BE2C (cell line): Measurements from ENCODE around the gene RPP25.

ENCODE experiments used
- DNase-seq: peaks from one replicate; pipeline ENCODE4 v3.0.0-alpha.2; 2020
- H3K27me3 ChIP-seq: fragments of 250-450 bp; sonication (Bioruptor Pico); 2 replicates; pipeline ENCODE4 v1.5.1; 2020; ENCODE audit warnings: mild to moderate bottlenecking
- H3K36me3 ChIP-seq: fragments of 250-450 bp; sonication (Bioruptor Pico); 2 replicates; pipeline ENCODE4 v1.5.1; 2020; ENCODE audit warnings: mild to moderate bottlenecking
- H3K4me1 ChIP-seq: fragments of 250-450 bp; sonication (Bioruptor Pico); 2 replicates; pipeline ENCODE4 v1.5.1; 2020
- H3K4me3 ChIP-seq: 2 replicates; pipeline ENCODE4 v1.5.1; 2011; ENCODE audit warnings: low read depth, low read length
- H3K9me3 ChIP-seq: fragments of 250-450 bp; sonication (Bioruptor Pico); 2 replicates; pipeline ENCODE4 v1.5.1; 2020
- TF ChIP-seq, protein P1 (sequence below): IDR thresholded peaks from 2 replicates; pipeline ENCODE4 v1.5.1; 2012; ENCODE audit warnings: mild to moderate bottlenecking, low read depth, low read length

Gene RPP25

DNA sequence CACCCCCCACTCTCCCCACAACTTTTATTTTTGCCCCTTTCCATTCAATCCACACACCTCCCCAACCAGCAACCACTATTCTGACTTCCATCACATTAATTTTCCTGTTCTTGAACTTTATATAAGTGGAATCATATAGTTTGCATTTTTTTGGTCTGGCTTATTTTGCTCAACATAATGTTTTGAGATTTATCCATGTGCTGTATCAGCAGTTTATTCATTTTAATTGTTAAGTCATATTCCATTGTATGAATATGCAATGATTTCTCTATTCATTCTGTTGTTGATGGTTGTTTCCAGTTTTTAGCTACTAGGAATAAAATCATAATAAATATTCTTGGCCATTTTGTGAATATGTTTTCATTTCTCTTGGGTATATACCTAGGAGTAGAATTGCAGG lies 33.0 kb upstream of the RPP25 start:
- no peaks in the 10 kb centered on the region for H3K27me3 ChIP-seq
- H3K36me3 ChIP-seq, result no peaks in the 10 kb centered on the region
- H3K9me3 ChIP-seq, result no peaks in the 10 kb centered on the region
- no peak overlapping the region for H3K4me3 ChIP-seq
- TF ChIP-seq, protein P1, sequence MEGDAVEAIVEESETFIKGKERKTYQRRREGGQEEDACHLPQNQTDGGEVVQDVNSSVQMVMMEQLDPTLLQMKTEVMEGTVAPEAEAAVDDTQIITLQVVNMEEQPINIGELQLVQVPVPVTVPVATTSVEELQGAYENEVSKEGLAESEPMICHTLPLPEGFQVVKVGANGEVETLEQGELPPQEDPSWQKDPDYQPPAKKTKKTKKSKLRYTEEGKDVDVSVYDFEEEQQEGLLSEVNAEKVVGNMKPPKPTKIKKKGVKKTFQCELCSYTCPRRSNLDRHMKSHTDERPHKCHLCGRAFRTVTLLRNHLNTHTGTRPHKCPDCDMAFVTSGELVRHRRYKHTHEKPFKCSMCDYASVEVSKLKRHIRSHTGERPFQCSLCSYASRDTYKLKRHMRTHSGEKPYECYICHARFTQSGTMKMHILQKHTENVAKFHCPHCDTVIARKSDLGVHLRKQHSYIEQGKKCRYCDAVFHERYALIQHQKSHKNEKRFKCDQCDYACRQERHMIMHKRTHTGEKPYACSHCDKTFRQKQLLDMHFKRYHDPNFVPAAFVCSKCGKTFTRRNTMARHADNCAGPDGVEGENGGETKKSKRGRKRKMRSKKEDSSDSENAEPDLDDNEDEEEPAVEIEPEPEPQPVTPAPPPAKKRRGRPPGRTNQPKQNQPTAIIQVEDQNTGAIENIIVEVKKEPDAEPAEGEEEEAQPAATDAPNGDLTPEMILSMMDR, result no peak
- peaks cover 9% of the 10 kb centered on the region for H3K4me1 ChIP-seq
- DNase-seq, result no peak

DNA sequence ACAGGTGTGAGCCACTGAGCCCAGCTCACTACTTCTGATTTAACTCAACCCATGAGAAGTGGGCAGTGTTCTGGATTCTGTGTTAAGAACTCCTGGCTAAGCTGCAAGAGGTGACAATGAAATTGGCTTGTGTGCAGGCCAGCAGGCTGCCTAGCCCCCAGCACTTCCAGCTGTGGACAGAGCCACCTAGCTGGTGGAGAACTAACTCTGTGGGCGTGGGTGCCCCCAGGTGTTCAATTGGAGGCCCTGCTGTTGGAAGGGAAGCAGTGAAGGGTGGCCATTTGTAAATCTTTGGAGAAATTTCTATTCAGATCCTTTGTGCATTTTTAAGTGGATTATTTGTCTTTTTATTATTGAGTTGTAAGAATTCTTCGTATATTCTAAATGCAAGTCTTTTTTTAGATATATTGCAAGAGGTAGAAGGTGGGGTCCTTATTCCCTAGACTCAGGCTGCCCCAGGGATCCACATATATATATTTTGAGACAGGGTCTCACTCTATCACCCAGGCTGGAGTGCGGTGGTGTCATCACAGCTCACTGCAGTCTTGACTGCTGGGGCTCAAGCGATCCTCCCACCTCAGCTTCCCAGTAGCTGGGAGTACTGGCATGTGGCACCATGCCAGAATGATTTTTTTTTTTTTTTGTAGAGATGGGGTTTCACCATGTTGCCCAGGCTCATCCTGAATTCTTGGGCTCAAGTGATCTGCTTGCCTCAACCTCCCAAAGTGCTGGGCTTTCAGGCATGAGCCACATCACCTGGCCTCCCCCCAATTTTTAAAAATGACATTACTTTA lies 31.6 kb upstream of the RPP25 start:
- Histone ChIP-seq H3K4me3 (no peak overlapping the region), H3K4me1 (peaks cover 13% of the 10 kb centered on the region), H3K27me3 (no peaks in the 10 kb centered on the region), H3K36me3 (no peaks in the 10 kb centered on the region), H3K9me3 (no peaks in the 10 kb centered on the region)
- peak; percentile 83 for DNase-seq
- TF ChIP-seq, protein P1, result peak; percentile 87

DNA sequence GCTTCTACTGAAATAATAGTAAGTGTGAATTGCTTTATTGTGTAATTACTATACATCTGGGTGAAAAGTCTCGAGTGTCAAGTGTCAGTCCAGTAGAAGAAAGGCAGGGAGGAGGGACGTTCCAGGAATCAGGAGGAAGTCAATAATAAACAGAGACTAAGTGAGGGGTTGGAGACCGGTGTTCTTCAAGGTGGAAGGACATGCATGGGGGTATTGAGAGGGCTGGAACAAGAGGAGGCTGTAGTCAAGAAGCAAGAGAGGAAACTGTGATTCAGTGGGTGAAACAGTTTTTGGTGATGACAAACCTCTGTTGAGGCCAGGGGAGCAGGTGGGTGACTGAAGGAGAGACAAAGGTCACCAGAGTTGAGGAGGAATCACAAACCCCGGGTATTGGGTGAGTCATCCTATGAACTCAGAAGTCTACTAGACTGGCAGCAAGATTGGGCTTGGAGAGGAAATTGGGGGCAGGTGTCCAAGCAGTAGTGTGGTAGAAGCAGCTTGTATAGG lies 27.2 kb upstream of the RPP25 start:
- no peak for DNase-seq
- no peak overlapping the region for H3K4me3 ChIP-seq
- no peaks in the 10 kb centered on the region for H3K27me3 ChIP-seq
- TF ChIP-seq, protein P1, result no peak
- peaks cover 9% of the 10 kb centered on the region; the same call in 1 of the 2 replicates for H3K4me1 ChIP-seq
- no peaks in the 10 kb centered on the region for H3K9me3 ChIP-seq
- H3K36me3 ChIP-seq, result no peaks in the 10 kb centered on the region

DNA sequence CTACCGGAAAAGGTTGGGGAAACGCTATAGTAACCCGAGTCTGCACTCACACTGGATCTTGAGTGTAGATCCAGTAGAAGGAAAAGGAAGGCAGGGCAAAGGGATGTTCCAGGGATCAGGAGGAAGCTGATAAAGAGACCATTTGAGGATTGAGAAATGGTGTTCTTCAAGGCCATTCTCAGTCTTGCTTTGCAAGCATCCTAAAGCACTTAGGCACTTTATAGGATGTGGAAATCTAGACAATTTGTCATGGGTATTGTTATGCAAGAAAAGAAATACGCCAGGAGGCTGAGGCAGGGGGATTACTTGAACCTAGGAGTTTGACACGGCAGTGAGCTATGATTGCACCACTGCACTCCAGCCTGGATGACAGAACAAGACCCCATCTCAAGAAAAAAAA lies 25.6 kb upstream of the RPP25 start:
- TF ChIP-seq, protein P1, result no peak
- peaks cover 23% of the 10 kb centered on the region for H3K4me1 ChIP-seq
- H3K4me3 ChIP-seq, result no peak overlapping the region
- H3K9me3 ChIP-seq, result no peaks in the 10 kb centered on the region
- no peaks in the 10 kb centered on the region for H3K36me3 ChIP-seq
- H3K27me3 ChIP-seq, result no peaks in the 10 kb centered on the region
- DNase-seq, result no peak

DNA sequence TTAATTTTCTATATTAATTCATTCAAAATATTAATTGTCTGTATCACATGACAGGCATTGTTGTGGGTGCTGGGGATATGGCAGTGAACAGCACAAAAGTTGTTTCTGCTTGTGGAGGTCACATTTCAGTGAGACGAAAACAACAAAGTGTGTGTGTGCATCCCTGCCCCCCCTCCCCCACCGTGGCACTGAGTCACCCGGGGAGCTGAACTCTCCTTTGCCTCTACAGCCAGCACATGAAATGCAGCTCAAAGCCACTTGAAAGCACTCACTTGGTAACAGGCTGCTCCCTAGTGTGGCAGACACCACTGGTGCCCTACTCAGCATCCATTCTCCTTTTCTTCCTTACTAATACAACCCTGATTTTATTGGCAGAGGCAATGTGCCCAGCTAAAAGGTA lies 21.9 kb upstream of the RPP25 start:
- no peaks in the 10 kb centered on the region for H3K36me3 ChIP-seq
- TF ChIP-seq, protein P1, result no peak
- H3K4me3 ChIP-seq, result no peak overlapping the region
- H3K9me3 ChIP-seq, result no peaks in the 10 kb centered on the region
- peaks cover 19% of the 10 kb centered on the region for H3K4me1 ChIP-seq
- H3K27me3 ChIP-seq, result no peaks in the 10 kb centered on the region
- peak; percentile 45 for DNase-seq

DNA sequence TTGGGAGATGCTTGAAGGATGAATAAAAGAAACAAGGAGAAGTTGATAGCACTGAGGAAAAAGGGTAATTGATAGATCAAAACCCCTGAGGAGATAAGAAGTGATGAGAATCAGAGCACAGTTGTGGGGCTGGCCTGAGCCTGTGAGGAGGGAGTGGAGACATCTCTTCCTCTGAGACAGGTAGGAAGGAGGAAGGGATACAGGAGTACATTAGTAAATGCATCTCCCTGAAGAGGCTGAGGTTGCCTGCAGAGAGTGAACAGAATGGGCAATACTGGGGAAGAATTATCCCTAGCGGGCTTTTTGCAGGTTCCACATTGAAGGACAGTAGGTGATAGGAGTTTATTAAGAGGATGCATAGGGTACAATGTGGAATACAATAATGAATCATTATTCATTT lies 21.5 kb upstream of the RPP25 start:
- Histone ChIP-seq H3K9me3 (no peaks in the 10 kb centered on the region), H3K36me3 (no peaks in the 10 kb centered on the region), H3K27me3 (no peaks in the 10 kb centered on the region), H3K4me3 (no peak overlapping the region), H3K4me1 (peaks cover 19% of the 10 kb centered on the region)
- no peak for DNase-seq
- TF ChIP-seq, protein P1, result no peak
